ENCODE data around the gene PPY.

PPY gene

GRCh38 chr17:43892647-43892952, 49.7 kb downstream of the PPY start:
- Histone ChIP-seq H3K27me3 (replicated peaks in 2 of 5; ENCODE audit: control insufficient read depth in 4 of 5, insufficient read depth in 5 of 5, low read length in 4 of 5) (peaks cover 0 to 2% (median 0%) of the 10 kb centered on the region in 5 experiments), H3K36me3 (ENCODE audit: control insufficient read depth in 4 of 4, insufficient read depth in 4 of 4, low read length in 3 of 4) (no peaks in the 10 kb centered on the region), H3K27ac (ENCODE audit: insufficient read depth in 1 of 2, low read depth in 1 of 2, low read length in 2 of 2, poor library complexity in 1 of 2, severe bottlenecking in 2 of 2) (no peak overlapping the region), H3K9me3 (ENCODE audit: control extremely low read depth in 1 of 5, control insufficient read depth in 4 of 5, insufficient read depth in 2 of 5, low read depth in 1 of 5, low read length in 4 of 5) (no peaks in the 10 kb centered on the region), H3K4me1 (ENCODE audit: control extremely low read depth in 1 of 4, control insufficient read depth in 4 of 4, insufficient read depth in 4 of 4, low read length in 3 of 4) (no peaks in the 10 kb centered on the region), H3K4me3 (ENCODE audit: control insufficient read depth in 1 of 7, extremely low read depth in 1 of 7, insufficient read depth in 4 of 7, low read depth in 2 of 7, low read length in 6 of 7) (no peak overlapping the region)
- ChIA-PET CTCF (interaction anchor here (1.1 to 2.7 kb wide), 5 partner anchors 11 to 21 kb away, joined by 3 to 9 read pairs (median 6); no protein-coding TSS in a partner anchor), POLR2A (no interaction called here)
- 89% methylated on average over 4 of the region's 4 CpGs for WGBS (ENCODE audit: insufficient coverage)
- DNase-seq: no peak

GRCh38 chr17:43891851-43892646, 50.2 kb downstream of the PPY start:
- POLR2A ChIA-PET: interaction anchor here (0.7 kb wide), 1 partner anchor 286 kb away, joined by 3 read pairs; no protein-coding TSS in a partner anchor

More at GRCh38 chr17:43891851-43892646, 50.2 kb downstream of the PPY start:
- DNase-seq: no peak
- H3K36me3 ChIP-seq (ENCODE audit: control insufficient read depth in 4 of 4, insufficient read depth in 4 of 4, low read length in 3 of 4): no peaks in the 10 kb centered on the region
- 86% methylated on average over 4 of the region's 5 CpGs for WGBS (ENCODE audit: insufficient coverage)
- peaks cover 0 to 2% (median 0%) of the 10 kb centered on the region in 5 experiments for H3K27me3 ChIP-seq (replicated peaks in 2 of 5; ENCODE audit: control insufficient read depth in 4 of 5, insufficient read depth in 5 of 5, low read length in 4 of 5)
- H3K9me3 ChIP-seq (ENCODE audit: control extremely low read depth in 1 of 5, control insufficient read depth in 4 of 5, insufficient read depth in 2 of 5, low read depth in 1 of 5, low read length in 4 of 5): no peaks in the 10 kb centered on the region
- H3K4me3 ChIP-seq (ENCODE audit: control insufficient read depth in 1 of 7, extremely low read depth in 1 of 7, insufficient read depth in 4 of 7, low read depth in 2 of 7, low read length in 6 of 7): no peak overlapping the region
- no peak overlapping the region for H3K27ac ChIP-seq (ENCODE audit: insufficient read depth in 1 of 2, low read depth in 1 of 2, low read length in 2 of 2, poor library complexity in 1 of 2, severe bottlenecking in 2 of 2)
- H3K4me1 ChIP-seq (ENCODE audit: control extremely low read depth in 1 of 4, control insufficient read depth in 4 of 4, insufficient read depth in 4 of 4, low read length in 3 of 4): no peaks in the 10 kb centered on the region
- CTCF ChIA-PET: interaction anchor here (1.1 to 2.7 kb wide), 5 partner anchors 12 to 22 kb away, joined by 3 to 9 read pairs (median 6); no protein-coding TSS in a partner anchor

Data from common myeloid progenitor, CD34-positive (primary cell).